NCI-H226 (cell line): ENCODE measurements around the gene MTAP.
A peak's percentile ranks its signal among the peaks of the same experiment; 100 is the strongest.
"Not testable (repeated sequence)": the region's sequence is repeated elsewhere in the genome, so short reads cannot be mapped to it uniquely, and the experiment has no call there.

Experiments used
- DNase-seq: peaks from one replicate; pipeline ENCODE4 v3.0.0-alpha.2; 2015

The MTAP gene

GRCh38 chr9:21931428-21931827 lies 129.0 kb downstream of the MTAP start:
- DNase-seq: no peak

DNA sequence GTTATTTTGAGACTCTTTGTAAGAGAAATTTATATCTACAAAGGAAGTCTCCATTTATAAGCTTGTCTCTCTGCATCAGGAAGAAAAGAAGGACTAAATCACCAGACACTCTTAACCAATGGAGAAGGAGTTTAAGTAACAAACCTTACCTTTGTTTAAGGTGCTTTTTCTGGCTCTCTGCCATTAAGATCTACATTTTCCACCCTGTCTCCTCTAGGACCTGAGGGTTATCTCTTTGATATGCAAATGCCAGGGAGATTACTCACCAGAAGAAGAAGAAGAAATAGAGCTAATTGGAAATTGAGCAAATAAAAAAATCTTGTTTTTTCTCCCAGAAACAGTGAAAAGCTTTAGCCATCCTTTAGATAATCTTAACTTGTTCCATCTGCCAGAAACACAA lies 130.8 kb downstream of the MTAP start:
- no peak for DNase-seq

GRCh38 chr9:21933865-21934264 lies 131.4 kb downstream of the MTAP start:
- DNase-seq: no peak

GRCh38 chr9:21935631-21936030 lies 133.2 kb downstream of the MTAP start:
- no peak for DNase-seq

GRCh38 chr9:21936161-21936560 lies 133.7 kb downstream of the MTAP start:
- no peak for DNase-seq

DNA sequence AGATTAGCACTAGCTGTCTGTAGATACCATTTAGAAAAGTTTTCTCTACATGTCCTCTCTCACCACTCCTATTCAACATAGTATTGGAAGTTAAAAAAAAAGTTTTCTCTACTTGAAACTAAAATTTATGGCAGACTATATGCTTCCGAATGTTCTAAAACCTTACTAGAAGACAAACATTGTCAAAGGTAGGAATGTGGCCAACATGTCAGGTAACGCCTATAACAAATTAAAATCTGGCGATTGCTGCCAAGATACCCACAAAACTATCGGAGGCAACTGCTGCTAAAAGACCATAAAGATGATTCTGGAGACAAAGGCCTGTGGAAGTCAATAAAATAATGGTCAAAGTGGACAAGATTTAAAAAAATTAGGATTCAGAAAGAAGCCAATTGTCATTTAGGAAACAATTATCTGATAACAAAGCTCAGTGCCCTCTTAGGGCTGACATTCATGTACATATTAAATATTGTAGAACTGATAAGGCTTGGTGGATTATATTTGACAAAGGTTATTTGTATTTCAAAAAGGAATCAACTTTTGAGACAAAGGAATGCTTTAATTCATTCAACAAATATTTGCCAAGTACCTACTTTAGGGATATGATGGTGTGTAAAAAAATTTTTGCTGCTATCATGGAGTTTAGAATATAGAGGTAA lies 139.0 kb downstream of the MTAP start:
- no peak for DNase-seq

GRCh38 chr9:21943464-21943863 lies 141.0 kb downstream of the MTAP start:
- DNase-seq: no peak

DNA sequence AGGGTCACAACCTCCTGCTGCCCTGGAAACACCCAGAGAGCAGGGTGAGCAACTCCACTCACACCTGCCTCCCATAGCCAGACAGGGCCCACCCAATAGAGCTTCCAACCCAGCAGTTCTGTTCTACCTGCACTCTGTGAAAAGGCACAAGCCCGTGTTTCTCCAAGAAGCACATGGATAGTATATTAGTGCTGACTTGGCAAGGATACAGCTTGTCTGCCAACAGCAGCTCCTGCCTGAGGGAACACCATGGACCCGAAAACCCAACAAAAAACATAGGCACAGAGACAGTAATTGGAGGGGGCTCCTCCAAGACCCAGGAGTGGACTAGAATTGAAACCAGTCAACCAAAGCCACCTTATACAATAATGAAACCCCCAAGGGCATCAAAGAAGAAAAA lies 143.2 kb downstream of the MTAP start:
- DNase-seq: no peak

DNA sequence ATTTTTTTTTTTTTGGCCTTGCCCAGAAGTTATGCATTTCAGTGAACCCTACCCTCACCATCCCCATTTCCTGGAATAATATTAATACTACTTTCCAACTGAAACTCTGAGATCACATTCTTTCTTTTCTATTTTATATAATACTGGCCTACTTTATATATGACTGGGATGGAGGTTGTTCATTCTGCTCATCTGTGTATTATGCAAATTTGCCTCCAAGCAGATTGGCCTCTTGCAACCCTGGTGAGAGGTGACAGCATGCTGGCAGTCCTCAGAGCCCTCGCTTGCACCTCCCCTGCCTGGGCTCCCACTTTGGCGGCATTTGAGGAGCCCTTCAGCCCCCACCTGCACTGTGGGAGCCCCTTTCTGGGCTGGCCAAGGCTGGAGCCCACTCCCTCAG lies 156.4 kb downstream of the MTAP start:
- DNase-seq: no peak

DNA sequence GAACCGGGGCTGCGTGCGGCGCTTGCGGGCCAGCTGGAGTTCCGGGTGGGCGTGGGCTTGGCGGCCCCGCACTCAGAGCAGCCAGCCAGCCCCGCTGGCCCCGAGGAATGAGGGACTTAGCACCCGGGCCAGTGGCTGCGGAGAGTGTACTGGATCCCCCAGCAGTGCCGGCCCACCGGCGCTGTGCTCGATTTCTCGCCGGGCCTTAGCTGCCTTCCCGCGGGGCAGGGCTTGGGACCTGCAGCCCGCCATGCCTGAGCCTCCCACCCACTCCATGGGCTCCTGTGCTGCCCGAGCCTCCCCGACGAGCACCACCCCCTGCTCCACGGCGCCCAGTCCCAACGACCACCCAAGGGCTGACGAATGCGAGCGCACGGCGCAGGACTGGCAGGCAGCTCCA lies 156.8 kb downstream of the MTAP start:
- DNase-seq: not testable (repeated sequence)

GRCh38 chr9:21961569-21961968 lies 159.1 kb downstream of the MTAP start:
- no peak for DNase-seq

DNA sequence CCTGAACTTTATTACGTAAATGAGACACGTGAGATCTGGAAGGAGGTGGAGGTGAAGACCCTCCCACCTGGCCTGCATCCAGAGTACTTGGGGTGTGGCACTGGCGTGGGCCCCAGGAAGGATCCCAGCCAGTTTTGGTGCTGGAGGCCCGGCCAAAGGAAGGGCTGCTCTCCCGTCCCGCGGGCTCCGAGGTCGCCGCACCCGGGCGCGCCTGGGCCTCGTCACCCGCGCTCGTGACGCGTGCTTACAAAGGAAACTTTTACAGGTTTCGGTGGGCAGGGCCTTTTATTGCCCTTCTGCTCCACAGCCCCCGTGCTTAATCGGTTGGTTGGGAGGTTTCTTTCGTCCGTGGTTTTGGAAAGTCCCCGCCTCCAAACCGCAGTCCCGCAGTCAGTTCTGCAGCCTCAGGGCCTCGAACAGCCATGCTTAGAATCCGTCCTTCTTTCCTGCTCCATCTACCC lies 162.5 kb downstream of the MTAP start:
- peak; percentile 43 for DNase-seq

GRCh38 chr9:21965401-21965951 lies 163.0 kb downstream of the MTAP start:
- peak; percentile 62 for DNase-seq

DNA sequence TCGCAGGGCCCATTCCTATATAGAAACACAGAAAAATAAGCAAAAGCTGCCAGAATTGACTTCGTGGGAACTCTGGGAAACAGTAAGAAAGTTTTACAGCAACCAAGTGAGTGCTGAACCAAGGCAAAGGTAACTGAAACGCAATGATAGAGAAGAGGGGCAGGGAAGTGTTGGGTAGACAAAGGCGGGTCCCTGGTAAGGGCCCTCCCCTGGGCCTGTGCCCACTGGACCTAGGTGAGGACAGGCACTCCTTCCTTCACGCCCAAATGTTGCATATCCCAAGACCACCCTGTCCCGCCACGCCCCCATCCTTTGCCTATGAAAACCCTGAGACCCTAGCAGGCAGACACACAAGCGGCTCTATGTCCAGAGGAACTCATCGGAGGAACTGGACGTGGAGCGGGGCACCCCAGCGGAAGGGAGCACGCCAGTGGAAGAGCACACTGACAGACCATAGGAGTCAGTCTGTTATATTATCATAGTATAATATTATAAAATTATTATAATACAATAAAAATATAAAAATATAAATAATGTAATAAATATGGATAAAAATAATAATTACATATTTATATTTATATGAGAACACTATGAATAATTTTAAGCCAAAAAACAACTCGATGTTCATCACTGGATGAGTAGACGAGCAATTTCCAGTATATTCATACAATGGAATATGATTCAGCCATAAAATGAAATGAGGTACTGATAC lies 163.9 kb downstream of the MTAP start:
- no peak for DNase-seq

GRCh38 chr9:21967169-21967568 lies 164.7 kb downstream of the MTAP start:
- DNase-seq: no peak

- no peak for DNase-seq
These were observed 165.3 kb downstream of the MTAP start for GRCh38 chr9:21967702-21968101.

DNA sequence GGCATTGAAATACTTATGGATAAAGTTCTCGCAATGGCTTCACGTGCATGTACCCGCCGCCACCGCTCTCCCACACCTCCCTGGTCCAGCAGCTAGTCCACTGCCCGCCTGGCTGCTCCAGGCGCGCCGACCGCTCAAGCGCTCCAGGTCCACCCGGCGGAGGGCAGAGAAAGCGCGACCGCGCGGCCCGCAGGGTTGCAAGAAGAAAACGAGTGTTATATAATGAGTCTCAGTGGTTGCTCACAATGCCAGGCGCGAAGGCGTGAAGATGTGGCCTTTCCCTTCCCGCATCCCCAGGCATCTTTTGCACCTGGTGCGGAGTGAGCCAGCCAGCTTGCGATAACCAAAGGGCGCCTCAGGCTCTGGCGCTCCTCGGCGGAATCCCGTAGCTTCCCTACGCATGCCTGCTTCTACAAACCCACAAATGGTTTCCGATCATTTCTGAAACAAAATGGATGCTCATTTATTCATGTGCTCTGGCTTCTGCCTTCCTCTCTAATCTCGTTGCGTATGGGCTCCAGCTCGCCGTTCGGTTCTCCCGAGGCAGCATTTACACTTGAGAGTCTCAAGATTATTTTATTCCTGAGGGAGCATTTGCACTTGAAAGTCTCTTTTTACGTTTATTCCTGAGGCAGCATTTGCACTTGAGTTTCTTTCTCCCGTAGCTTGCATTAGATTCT lies 166.0 kb downstream of the MTAP start:
- DNase-seq: no peak

DNA sequence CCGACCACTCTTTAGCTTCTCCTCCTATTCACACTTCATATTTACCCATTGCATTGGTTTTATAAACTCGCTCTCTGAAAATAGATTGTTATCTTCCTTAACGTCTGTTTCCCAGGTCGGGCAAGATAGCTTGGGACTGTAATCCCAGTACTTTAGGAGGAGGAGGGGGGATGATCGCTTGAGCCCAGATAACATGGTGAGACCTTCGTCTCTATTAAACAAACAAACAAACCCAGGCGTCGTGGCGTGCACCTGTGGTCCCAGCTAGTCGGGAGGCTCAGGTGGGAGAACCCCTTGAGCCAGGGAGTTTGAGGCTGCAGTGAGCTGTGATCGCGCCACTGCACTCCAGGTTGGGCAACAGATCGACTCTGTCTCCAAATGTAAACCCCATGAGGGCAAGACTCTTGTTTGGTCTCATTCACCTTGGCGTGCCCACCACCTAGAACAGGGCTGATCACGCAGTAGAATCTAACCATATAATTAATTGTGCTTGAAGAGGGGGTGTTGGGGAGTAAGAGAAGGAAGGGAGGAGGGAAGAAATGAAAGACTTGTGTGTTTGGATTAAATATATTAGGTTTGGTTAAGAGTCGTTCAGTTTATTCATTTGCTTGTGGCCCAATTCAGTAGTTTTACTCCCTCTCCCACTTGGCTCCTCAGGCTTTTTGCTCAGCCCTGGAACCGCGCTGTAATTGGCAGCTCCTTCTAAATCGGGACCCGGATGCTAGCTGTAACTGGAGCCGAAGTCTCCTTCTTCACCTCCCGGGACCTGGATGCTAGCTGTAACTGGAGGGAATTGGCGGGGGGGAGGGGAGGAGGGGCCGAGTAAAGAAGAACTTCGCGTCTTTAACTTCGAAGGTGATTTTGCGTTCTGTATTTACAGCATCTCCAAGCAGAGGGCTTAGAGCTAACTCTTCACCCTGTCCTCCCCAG lies 166.8 kb downstream of the MTAP start:
- no peak for DNase-seq

- no peak for DNase-seq
These were observed 167.7 kb downstream of the MTAP start for GRCh38 chr9:21969951-21970799.

DNA sequence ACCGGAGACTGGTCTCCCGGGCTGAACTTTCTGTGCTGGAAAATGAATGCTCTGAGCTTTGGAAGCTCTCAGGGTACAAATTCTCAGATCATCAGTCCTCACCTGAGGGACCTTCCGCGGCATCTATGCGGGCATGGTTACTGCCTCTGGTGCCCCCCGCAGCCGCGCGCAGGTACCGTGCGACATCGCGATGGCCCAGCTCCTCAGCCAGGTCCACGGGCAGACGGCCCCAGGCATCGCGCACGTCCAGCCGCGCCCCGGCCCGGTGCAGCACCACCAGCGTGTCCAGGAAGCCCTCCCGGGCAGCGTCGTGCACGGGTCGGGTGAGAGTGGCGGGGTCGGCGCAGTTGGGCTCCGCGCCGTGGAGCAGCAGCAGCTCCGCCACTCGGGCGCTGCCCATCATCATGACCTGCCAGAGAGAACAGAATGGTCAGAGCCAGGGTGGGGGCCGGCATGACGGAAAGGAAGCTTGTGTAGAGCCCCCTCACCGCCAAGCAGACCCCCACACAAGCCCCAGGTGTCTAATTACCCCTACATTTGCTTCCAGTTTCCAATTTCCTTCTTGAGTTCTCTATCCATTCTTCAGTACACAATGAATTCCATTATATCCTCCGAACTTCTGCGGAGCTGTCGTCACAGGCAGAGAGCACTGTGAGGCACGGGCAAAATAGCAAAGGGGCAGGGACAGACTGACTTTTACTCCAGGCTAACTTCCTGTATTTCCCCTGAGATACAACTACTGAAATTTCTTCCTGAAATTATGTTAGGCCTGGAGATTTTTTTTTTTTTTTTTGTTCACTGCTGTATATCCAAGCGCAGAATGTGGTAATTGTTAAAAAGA lies 168.6 kb downstream of the MTAP start:
- no peak for DNase-seq

DNA sequence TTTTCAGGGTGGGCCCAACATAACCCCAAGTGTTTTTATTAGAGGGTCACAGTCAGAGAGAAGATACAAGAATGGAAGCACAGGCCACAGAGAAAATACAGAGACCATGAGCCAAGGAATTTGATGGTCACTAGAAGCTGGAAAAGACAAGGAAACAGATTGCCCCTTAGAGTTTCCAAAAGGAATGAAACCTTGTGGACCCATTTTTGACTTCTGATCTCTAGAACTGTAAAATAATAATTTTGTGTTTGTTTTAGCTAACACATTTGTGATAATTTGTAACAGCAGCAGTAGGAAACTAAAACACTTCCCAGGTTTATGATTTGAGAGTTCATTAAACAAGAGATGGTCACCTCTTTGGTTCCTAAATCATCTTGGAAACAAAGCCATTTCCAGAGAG lies 169.9 kb downstream of the MTAP start:
- no peak for DNase-seq
